OCI-LY1 (cell line): Measurements from ENCODE around the gene IGF1R.

Source experiments
- H2AFZ ChIP-seq: fragments of 200-600 bp; sonication (generic), shearing (Covaris generic); 2 replicates; pipeline ENCODE4 v1.6.0; 2014; ENCODE audit warnings: antibody characterized with exemption, mild to moderate bottlenecking, low read length
- H3F3A ChIP-seq: fragments of 200-600 bp; sonication (generic), shearing (Covaris generic); 2 replicates; pipeline ENCODE4 v1.6.0; 2014; ENCODE audit warnings: mild to moderate bottlenecking, antibody characterized with exemption, low read length, moderate library complexity; ENCODE audit not compliant: insufficient read depth
- H3K27ac ChIP-seq: fragments of 200-600 bp; sonication (generic); 2 replicates; pipeline ENCODE4 v1.5.1; 2014; ENCODE audit warnings: low read length, mixed run types, mild to moderate bottlenecking, low read depth; ENCODE audit not compliant: poor library complexity, severe bottlenecking
- H3K27me3 ChIP-seq: fragments of 200-600 bp; sonication (generic); 2 replicates; pipeline ENCODE4 v1.6.0; 2014; ENCODE audit warnings: antibody characterized with exemption, mild to moderate bottlenecking, low read length, moderate library complexity; ENCODE audit not compliant: insufficient read depth
- H3K36me3 ChIP-seq: fragments of 200-600 bp; sonication (generic); 2 replicates; pipeline ENCODE4 v1.6.1; 2014; ENCODE audit warnings: mild to moderate bottlenecking, antibody characterized with exemption, low read length, moderate library complexity, mixed read lengths; ENCODE audit not compliant: insufficient read depth
- H3K4me1 ChIP-seq: fragments of 200-600 bp; sonication (generic); 2 replicates; pipeline ENCODE4 v1.5.1; 2014; ENCODE audit warnings: mild to moderate bottlenecking, low read length, moderate library complexity; ENCODE audit not compliant: insufficient read depth, severe bottlenecking
- H3K4me2 ChIP-seq: fragments of 200-600 bp; sonication (generic), shearing (Covaris generic); 2 replicates; pipeline ENCODE4 v1.6.1; 2014; ENCODE audit warnings: low read length
- H3K4me3 ChIP-seq: fragments of 200-600 bp; sonication (generic); 2 replicates; pipeline ENCODE4 v1.5.1; 2014; ENCODE audit warnings: low read length, low read depth, mild to moderate bottlenecking, mixed read lengths; ENCODE audit not compliant: poor library complexity, severe bottlenecking
- H3K79me2 ChIP-seq: fragments of 200-600 bp; shearing (Covaris generic); 2 replicates; pipeline ENCODE4 v1.6.1; 2016; ENCODE audit warnings: mixed run types, low read length, mixed read lengths; ENCODE audit not compliant: insufficient read depth
- H3K9ac ChIP-seq: fragments of 200-600 bp; sonication (generic), shearing (Covaris generic); 2 replicates; pipeline ENCODE4 v1.6.1; 2014; ENCODE audit warnings: mild to moderate bottlenecking, low read length, mixed read lengths
- H3K9me2 ChIP-seq: fragments of 200-600 bp; sonication (generic), shearing (Covaris generic); 2 replicates; pipeline ENCODE4 v1.6.1; 2014; ENCODE audit warnings: low read depth, mild to moderate bottlenecking, low read length, mixed read lengths
- H3K9me3 ChIP-seq: fragments of 200-600 bp; shearing (Covaris generic); 2 replicates; pipeline ENCODE4 v1.6.1; 2014; ENCODE audit warnings: low read length, mixed read lengths
- H4K20me1 ChIP-seq: fragments of 200-600 bp; sonication (generic), shearing (Covaris generic); 2 replicates; pipeline ENCODE4 v1.6.0; 2016; ENCODE audit warnings: mild to moderate bottlenecking, low read length; ENCODE audit not compliant: insufficient read depth
- CTCF ChIP-seq: fragments of 200-600 bp; sonication (generic), shearing (Covaris generic); IDR thresholded peaks from 2 replicates; pipeline ENCODE4 v1.5.1; 2017; ENCODE audit warnings: mild to moderate bottlenecking, antibody characterized with exemption, low read length, moderate library complexity, mixed read lengths
- EZH2 ChIP-seq: fragments of 200-600 bp; sonication (generic), shearing (Covaris generic); IDR thresholded peaks from 2 replicates; pipeline ENCODE4 v1.8.0; 2017; ENCODE audit warnings: borderline replicate concordance, mixed run types, mild to moderate bottlenecking, antibody characterized with exemption, low read length, moderate library complexity, mixed read lengths

IGF1R gene

GRCh38 chr15:98692213-98692612 is 43.9 kb downstream of the IGF1R start:
- no peaks in the 10 kb centered on the region for H3K9me3 ChIP-seq
- H3K4me3 ChIP-seq = no peak overlapping the region
- H3K9ac ChIP-seq = no peak overlapping the region
- no peaks in the 10 kb centered on the region for H3K79me2 ChIP-seq
- no peaks in the 10 kb centered on the region for H3K9me2 ChIP-seq
- H3K4me1 ChIP-seq = no peaks in the 10 kb centered on the region
- H3K36me3 ChIP-seq = no peaks in the 10 kb centered on the region
- H3K27ac ChIP-seq = no peak overlapping the region
- no peaks in the 10 kb centered on the region for H4K20me1 ChIP-seq
- no peak overlapping the region for H2AFZ ChIP-seq
- peaks cover 8% of the 10 kb centered on the region; the same call in 1 of the 2 replicates for H3K27me3 ChIP-seq
- no peaks in the 10 kb centered on the region for H3F3A ChIP-seq
- no peak overlapping the region for H3K4me2 ChIP-seq
- TF ChIP-seq CTCF (no peak), EZH2 (no peak)

GRCh38 chr15:98694161-98694560 is 45.8 kb downstream of the IGF1R start:
- Histone ChIP-seq H3K27me3 (peaks cover 8% of the 10 kb centered on the region; the same call in 1 of the 2 replicates), H3K9me3 (no peaks in the 10 kb centered on the region), H2AFZ (no peak overlapping the region), H3K9ac (no peak overlapping the region), H3F3A (no peaks in the 10 kb centered on the region), H3K4me2 (no peak overlapping the region), H3K4me1 (no peaks in the 10 kb centered on the region), H4K20me1 (no peaks in the 10 kb centered on the region), H3K79me2 (no peaks in the 10 kb centered on the region), H3K36me3 (no peaks in the 10 kb centered on the region), H3K4me3 (no peak overlapping the region), H3K27ac (no peak overlapping the region), H3K9me2 (no peaks in the 10 kb centered on the region)
- TF ChIP-seq CTCF (no peak), EZH2 (no peak)

GRCh38 chr15:98698792-98699191 is 50.5 kb downstream of the IGF1R start:
- H2AFZ ChIP-seq = no peak overlapping the region
- H3K27ac ChIP-seq = no peak overlapping the region
- no peaks in the 10 kb centered on the region for H3K9me3 ChIP-seq
- no peaks in the 10 kb centered on the region for H3F3A ChIP-seq
- no peak overlapping the region for H3K4me2 ChIP-seq
- TF ChIP-seq CTCF (no peak), EZH2 (no peak)
- no peak overlapping the region for H3K4me3 ChIP-seq
- H3K36me3 ChIP-seq = no peaks in the 10 kb centered on the region
- no peak overlapping the region for H3K9ac ChIP-seq
- no peaks in the 10 kb centered on the region for H3K79me2 ChIP-seq
- H4K20me1 ChIP-seq = no peaks in the 10 kb centered on the region
- H3K27me3 ChIP-seq = peaks cover 8% of the 10 kb centered on the region; the same call in 1 of the 2 replicates
- no peaks in the 10 kb centered on the region for H3K4me1 ChIP-seq
- H3K9me2 ChIP-seq = no peaks in the 10 kb centered on the region
